ENCODE data around the gene ZNF302. TPM values are rescaled to one million over a fixed set of nuclear protein-coding genes. Genes with fewer than 3 reads are reported as not detected.

ZNF302 gene
- total and polyA plus RNA-seq, 2 experiments from 2014 or later, result 16.6 to 27.4 TPM

- H3K4me1 ChIP-seq (ENCODE audit: insufficient read depth), result no peaks in the 10 kb centered on the region
- H4K20me1 ChIP-seq (replicated peaks; ENCODE audit: insufficient read depth), result no peaks in the 10 kb centered on the region
- H2AFZ ChIP-seq, result no peak overlapping the region
- peaks cover 3% of the 10 kb centered on the region for H3K27me3 Mint-ChIP-seq (ENCODE audit: insufficient read depth, low read depth, poor library complexity)
- H3K4me3 Mint-ChIP-seq, result no peak overlapping the region
- no peaks in the 10 kb centered on the region for H3K79me2 ChIP-seq (replicated peaks; ENCODE audit: insufficient read depth)
- ATAC-seq, result no peak
- H3K27ac ChIP-seq (ENCODE audit: low read depth), result no peak overlapping the region
- no peaks in the 10 kb centered on the region for H3K27me3 ChIP-seq (ENCODE audit: insufficient read depth)
- H3K36me3 Mint-ChIP-seq (ENCODE audit: low read depth), result peaks cover 6% of the 10 kb centered on the region
- no peaks in the 10 kb centered on the region for H3K36me3 ChIP-seq (ENCODE audit: insufficient read depth)
- H3K4me2 ChIP-seq, result no peak overlapping the region
- TF ChIP-seq EZH2phosphoT487 (IDR thresholded peaks at IDR 0.05; ENCODE audit: unreplicated experiment) (no peak), JUNB (IDR thresholded peaks at IDR 0.05; ENCODE audit: unreplicated experiment) (no peak), STAT1 (IDR thresholded peaks at IDR 0.05; ENCODE audit: unreplicated experiment) (no peak)
- no peaks in the 10 kb centered on the region; the same call in 2 of the 3 replicates for H3K4me1 Mint-ChIP-seq
- DNase-seq (ENCODE audit: low spot score), result no peak
- H3K9me3 Mint-ChIP-seq, result peaks cover 61% of the 10 kb centered on the region
- no peaks in the 10 kb centered on the region for H3F3A ChIP-seq (replicated peaks; ENCODE audit: low read depth)
- H3K27ac Mint-ChIP-seq, result no peak overlapping the region
- H3K4me3 ChIP-seq, result no peak overlapping the region
- H3K9me2 ChIP-seq (ENCODE audit: insufficient read depth), result no peaks in the 10 kb centered on the region
Observed at GRCh38 chr19:34633802-34634201, 43.7 kb upstream of the ZNF302 start.

GRCh38 chr19:34639491-34640085 lies 37.9 kb upstream of the ZNF302 start:
- Histone ChIP-seq H3K4me3 (no peak overlapping the region), H3F3A (replicated peaks; ENCODE audit: low read depth) (no peaks in the 10 kb centered on the region), H4K20me1 (replicated peaks; ENCODE audit: insufficient read depth) (no peaks in the 10 kb centered on the region; the same call in none of the 2 replicates), H3K36me3 (ENCODE audit: insufficient read depth) (no peaks in the 10 kb centered on the region), H3K27ac (ENCODE audit: low read depth) (no peak overlapping the region), H3K27me3 (ENCODE audit: insufficient read depth) (no peaks in the 10 kb centered on the region), H3K4me2 (no peak overlapping the region), H2AFZ (no peak overlapping the region), H3K79me2 (replicated peaks; ENCODE audit: insufficient read depth) (no peaks in the 10 kb centered on the region), H3K9me2 (ENCODE audit: insufficient read depth) (no peaks in the 10 kb centered on the region), H3K4me1 (ENCODE audit: insufficient read depth) (no peaks in the 10 kb centered on the region)
- Mint-ChIP-seq H3K27me3 (ENCODE audit: insufficient read depth, low read depth, poor library complexity) (no peaks in the 10 kb centered on the region), H3K36me3 (ENCODE audit: low read depth) (peaks cover 6% of the 10 kb centered on the region; the same call in 2 of the 3 replicates), H3K27ac (no peak overlapping the region), H3K4me3 (no peak overlapping the region), H3K4me1 (no peaks in the 10 kb centered on the region; the same call in 2 of the 3 replicates), H3K9me3 (peaks cover 19% of the 10 kb centered on the region)
- TF ChIP-seq CTCF (conservative IDR thresholded peaks at IDR 0.05; ENCODE audit: low read depth in 2 of 2), result peak; percentile 87 to 88
- TF ChIP-seq STAT1 (IDR thresholded peaks at IDR 0.05; ENCODE audit: unreplicated experiment), result no peak
- DNase-seq (ENCODE audit: low spot score) (peak; percentile 92), ATAC-seq (peak; percentile 90)

GRCh38 chr19:34642241-34642640 lies 35.2 kb upstream of the ZNF302 start:
- Mint-ChIP-seq H3K27ac (no peak overlapping the region), H3K4me3 (no peak overlapping the region), H3K9me3 (0 out of 3 replicates have a peak, but pooled peaks cover 4% of the 10 kb centered on the region), H3K27me3 (ENCODE audit: insufficient read depth, low read depth, poor library complexity) (peaks cover 2% of the 10 kb centered on the region), H3K4me1 (no peaks in the 10 kb centered on the region), H3K36me3 (ENCODE audit: low read depth) (no peaks in the 10 kb centered on the region)
- no peaks in the 10 kb centered on the region for H3F3A ChIP-seq (replicated peaks; ENCODE audit: low read depth)
- no peaks in the 10 kb centered on the region for H3K9me2 ChIP-seq (ENCODE audit: insufficient read depth)
- DNase-seq (ENCODE audit: low spot score) (no peak), ATAC-seq (no peak)
- H3K4me1 ChIP-seq (ENCODE audit: insufficient read depth), result no peaks in the 10 kb centered on the region
- H4K20me1 ChIP-seq (replicated peaks; ENCODE audit: insufficient read depth), result no peaks in the 10 kb centered on the region; the same call in none of the 2 replicates
- H3K4me2 ChIP-seq, result no peak overlapping the region
- H3K79me2 ChIP-seq (replicated peaks; ENCODE audit: insufficient read depth), result no peaks in the 10 kb centered on the region
- no peak overlapping the region for H2AFZ ChIP-seq
- no peaks in the 10 kb centered on the region for H3K27me3 ChIP-seq (ENCODE audit: insufficient read depth)
- no peak overlapping the region for H3K4me3 ChIP-seq
- H3K36me3 ChIP-seq (ENCODE audit: insufficient read depth), result no peaks in the 10 kb centered on the region
- no peak overlapping the region for H3K27ac ChIP-seq (ENCODE audit: low read depth)
- TF ChIP-seq ETS1 (IDR thresholded peaks at IDR 0.05), result no peak
- no peak for TF ChIP-seq JUNB (IDR thresholded peaks at IDR 0.05; ENCODE audit: unreplicated experiment)
- no peak for TF ChIP-seq NANOG (IDR thresholded peaks at IDR 0.05; ENCODE audit: borderline replicate concordance)
- no peak for TF ChIP-seq ZNF114 (CRISPR knock-in tag; IDR thresholded peaks at IDR 0.05)
- TF ChIP-seq REST (IDR thresholded peaks at IDR 0.05; ENCODE audit: unreplicated experiment), result no peak
- no peak for TF ChIP-seq POLR2AphosphoS5 (IDR thresholded peaks at IDR 0.05; ENCODE audit: low read depth)
